ENCODE data around the gene PLXNB1. TPM values are rescaled to one million over a fixed set of nuclear protein-coding genes. Genes with fewer than 3 reads are reported as not detected.

The PLXNB1 gene, protein sequence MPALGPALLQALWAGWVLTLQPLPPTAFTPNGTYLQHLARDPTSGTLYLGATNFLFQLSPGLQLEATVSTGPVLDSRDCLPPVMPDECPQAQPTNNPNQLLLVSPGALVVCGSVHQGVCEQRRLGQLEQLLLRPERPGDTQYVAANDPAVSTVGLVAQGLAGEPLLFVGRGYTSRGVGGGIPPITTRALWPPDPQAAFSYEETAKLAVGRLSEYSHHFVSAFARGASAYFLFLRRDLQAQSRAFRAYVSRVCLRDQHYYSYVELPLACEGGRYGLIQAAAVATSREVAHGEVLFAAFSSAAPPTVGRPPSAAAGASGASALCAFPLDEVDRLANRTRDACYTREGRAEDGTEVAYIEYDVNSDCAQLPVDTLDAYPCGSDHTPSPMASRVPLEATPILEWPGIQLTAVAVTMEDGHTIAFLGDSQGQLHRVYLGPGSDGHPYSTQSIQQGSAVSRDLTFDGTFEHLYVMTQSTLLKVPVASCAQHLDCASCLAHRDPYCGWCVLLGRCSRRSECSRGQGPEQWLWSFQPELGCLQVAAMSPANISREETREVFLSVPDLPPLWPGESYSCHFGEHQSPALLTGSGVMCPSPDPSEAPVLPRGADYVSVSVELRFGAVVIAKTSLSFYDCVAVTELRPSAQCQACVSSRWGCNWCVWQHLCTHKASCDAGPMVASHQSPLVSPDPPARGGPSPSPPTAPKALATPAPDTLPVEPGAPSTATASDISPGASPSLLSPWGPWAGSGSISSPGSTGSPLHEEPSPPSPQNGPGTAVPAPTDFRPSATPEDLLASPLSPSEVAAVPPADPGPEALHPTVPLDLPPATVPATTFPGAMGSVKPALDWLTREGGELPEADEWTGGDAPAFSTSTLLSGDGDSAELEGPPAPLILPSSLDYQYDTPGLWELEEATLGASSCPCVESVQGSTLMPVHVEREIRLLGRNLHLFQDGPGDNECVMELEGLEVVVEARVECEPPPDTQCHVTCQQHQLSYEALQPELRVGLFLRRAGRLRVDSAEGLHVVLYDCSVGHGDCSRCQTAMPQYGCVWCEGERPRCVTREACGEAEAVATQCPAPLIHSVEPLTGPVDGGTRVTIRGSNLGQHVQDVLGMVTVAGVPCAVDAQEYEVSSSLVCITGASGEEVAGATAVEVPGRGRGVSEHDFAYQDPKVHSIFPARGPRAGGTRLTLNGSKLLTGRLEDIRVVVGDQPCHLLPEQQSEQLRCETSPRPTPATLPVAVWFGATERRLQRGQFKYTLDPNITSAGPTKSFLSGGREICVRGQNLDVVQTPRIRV (N-terminal part only)
- 11.2 to 20.0 TPM (median 16.7 TPM) in 5 replicates for total RNA-seq (2022; extraction: Qiagen RNA extraction)

DNA sequence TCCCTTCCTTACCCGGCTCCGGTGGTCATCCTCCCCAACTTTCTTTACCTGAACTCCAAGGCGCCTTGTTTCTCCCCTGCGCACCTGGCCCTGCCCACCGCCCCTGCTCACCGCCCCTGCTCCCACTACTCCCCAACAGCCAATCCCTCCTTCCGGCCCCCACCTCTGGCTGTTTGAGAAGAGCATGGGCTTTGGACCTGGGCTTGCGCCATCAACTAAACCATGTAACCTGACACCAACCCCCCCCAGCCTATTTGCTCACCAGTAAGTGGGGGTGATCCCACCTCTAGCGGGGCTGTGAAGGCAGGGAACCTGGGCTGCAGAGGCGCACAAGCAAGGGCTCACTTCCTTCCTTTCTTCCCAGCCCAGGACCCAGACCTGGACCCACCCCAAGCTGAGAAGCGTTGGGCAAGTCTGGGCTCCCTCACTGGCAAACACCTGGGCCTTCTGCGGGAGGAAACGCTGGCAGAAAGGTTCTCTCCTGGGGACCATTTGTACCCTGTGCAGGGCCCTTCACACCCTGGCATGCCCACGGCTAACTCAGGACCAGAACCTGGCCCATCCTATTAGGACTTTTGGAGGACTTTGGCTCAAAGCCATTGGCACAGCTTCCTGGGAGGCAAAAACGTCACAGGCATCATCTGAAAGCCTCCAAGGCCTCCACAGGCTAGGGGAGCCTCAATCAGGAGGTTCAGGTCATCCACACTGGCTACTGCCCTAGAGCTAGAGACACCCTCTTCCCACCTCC, at the start of gene PLXNB1:
Gene PLXNB1, minus strand, starts transcription at position 127 of the 748 bp plus-strand sequence. CDS start 5,475 bp downstream, outside the sequence.

GRCh38 chr3:48446425-48447193, 16.7 kb upstream of the PLXNB1 start, which contains the start of gene ATRIP:
Gene ATRIP, plus strand, starts transcription at chr3:48446737. Its CDS starts 109 bp downstream, at chr3:48446846.

DNA sequence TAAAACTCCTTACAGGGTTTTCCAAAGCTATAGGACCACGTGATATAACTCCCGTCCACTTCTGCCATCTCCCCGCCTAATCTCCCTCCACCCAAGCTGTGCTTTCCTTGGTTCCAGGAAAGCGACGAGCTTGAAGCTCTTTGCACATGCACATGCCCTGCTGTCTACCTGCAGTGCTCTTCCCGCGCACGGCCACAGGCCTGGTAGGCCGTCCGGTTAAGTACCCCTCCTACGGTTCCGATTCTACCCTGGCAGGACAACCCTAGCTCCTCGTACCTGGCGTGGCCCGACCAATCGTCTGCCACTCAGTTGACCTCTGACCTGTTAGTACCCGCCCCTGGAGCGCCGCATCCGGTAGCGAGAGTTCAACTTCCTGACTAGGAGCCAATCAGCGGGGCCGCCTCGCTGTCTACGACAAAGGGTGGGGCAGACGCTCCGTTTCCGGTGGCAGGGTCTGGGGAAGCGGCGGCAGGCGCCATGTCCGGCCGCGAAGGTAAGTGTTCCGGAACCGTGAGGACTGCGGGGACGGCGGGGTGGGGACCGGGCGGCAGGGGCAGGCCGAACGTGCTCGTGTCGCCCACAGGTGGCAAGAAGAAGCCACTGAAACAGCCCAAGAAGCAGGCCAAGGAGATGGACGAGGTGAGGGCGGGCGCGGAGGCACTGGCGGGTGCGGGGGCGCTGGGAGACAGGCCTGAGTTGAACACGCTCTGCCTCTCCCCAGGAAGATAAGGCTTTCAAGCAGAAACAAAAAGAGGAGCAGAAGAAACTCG, 10.1 kb upstream of the PLXNB1 start, which contains the start of the genes CCDC51 and TMA7:
Gene CCDC51, minus strand, starts transcription at position 300 of the 770 bp plus-strand sequence. CDS start 4,991 bp downstream, outside the sequence.
Gene TMA7, plus strand, starts transcription at position 438 of the 770 bp plus-strand sequence. Its CDS starts 40 bp downstream, at position 478.

DNA sequence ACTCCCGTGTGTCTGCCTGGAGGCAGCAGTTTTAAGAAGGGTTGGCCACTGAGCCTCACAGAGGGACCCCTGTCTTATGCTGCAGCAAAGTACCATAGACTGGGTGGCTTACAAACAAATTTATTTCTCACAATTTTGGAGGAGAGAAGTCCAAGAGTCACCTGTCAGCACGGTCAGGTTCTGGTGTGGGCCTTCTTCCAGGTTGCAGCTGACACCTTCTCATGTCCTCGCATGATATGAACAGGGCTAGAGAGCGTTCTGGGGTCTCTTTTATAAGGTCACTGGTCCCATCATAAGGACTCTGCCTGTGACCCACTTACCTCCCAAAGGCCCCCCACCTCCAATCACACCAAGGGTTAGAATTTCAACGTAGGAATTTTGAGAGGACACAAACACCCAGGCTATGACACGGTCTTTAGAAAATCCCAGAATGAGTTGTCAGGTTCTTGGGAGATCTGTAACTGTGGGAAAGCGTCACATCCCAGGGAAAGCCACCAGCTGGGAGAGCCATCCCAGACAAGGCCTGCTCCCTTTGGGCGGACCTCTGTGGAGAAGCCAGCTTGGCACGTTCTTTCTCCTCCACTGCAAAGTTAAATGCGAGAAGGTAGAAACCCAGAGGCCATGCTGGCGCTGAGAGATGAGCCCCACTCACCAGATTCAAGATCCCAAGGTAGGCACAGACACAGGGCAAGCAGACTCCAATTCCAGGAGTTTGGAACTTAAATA, 58.1 kb downstream of the PLXNB1 start, which contains the start of gene FBXW12:
Gene FBXW12, plus strand, starts transcription at position 569 of the 726 bp plus-strand sequence. CDS start 549 bp downstream, outside the sequence.

Other genes with a start within 250 kb of the PLXNB1 start
- 8.2 to 10.2 TPM (median 9.2 TPM) in 5 replicates for gene CDC25A, start 241.7 kb downstream of the PLXNB1 start, total RNA-seq (2022; extraction: Qiagen RNA extraction)
- 0.13 to 0.15 TPM in 2 of 5 replicates, not detected in the others for gene CAMP, start 206.6 kb downstream of the PLXNB1 start, total RNA-seq (2022; extraction: Qiagen RNA extraction)
- 2.0 to 2.7 TPM (median 2.4 TPM) in 5 replicates for gene ZNF589, start 189.0 kb downstream of the PLXNB1 start, total RNA-seq (2022; extraction: Qiagen RNA extraction)
- gene NME6, start 128.7 kb downstream of the PLXNB1 start, total RNA-seq (2022; extraction: Qiagen RNA extraction) = 21.6 to 26.5 TPM (median 22.3 TPM) in 5 replicates
- gene SPINK8, start 96.4 kb downstream of the PLXNB1 start, total RNA-seq (2022; extraction: Qiagen RNA extraction) = not detected in 5 replicates
- gene FBXW12, start 57.9 kb downstream of the PLXNB1 start, total RNA-seq (2022; extraction: Qiagen RNA extraction) = not detected in 5 replicates
- 24.8 to 28.3 TPM (median 26.7 TPM) in 5 replicates for gene CCDC51, start 10.0 kb upstream of the PLXNB1 start, total RNA-seq (2022; extraction: Qiagen RNA extraction)
- 273 to 468 TPM (median 291 TPM) in 5 replicates for gene TMA7, start 10.2 kb upstream of the PLXNB1 start, total RNA-seq (2022; extraction: Qiagen RNA extraction)
- 7.7 to 8.8 TPM (median 8.4 TPM) in 5 replicates for gene ATRIP, start 16.7 kb upstream of the PLXNB1 start, total RNA-seq (2022; extraction: Qiagen RNA extraction)
- gene SHISA5, start 74.1 kb upstream of the PLXNB1 start, total RNA-seq (2022; extraction: Qiagen RNA extraction) = 95.5 to 137 TPM (median 133 TPM) in 5 replicates
- gene PFKFB4, start 126.7 kb upstream of the PLXNB1 start, total RNA-seq (2022; extraction: Qiagen RNA extraction) = 7.4 to 13.5 TPM (median 10.4 TPM) in 5 replicates
- gene UCN2, start 133.7 kb upstream of the PLXNB1 start, total RNA-seq (2022; extraction: Qiagen RNA extraction) = 4.9 to 8.5 TPM (median 6.9 TPM) in 5 replicates
- 87.7 to 170 TPM (median 128 TPM) in 5 replicates for gene COL7A1, start 165.2 kb upstream of the PLXNB1 start, total RNA-seq (2022; extraction: Qiagen RNA extraction)
- gene UQCRC1, start 179.6 kb upstream of the PLXNB1 start, total RNA-seq (2022; extraction: Qiagen RNA extraction) = 150 to 202 TPM (median 156 TPM) in 5 replicates
- not detected in 5 replicates for gene TMEM89, start 191.7 kb upstream of the PLXNB1 start, total RNA-seq (2022; extraction: Qiagen RNA extraction)
- 10.2 to 17.3 TPM (median 14.0 TPM) in 5 replicates for gene SLC26A6, start 205.4 kb upstream of the PLXNB1 start, total RNA-seq (2022; extraction: Qiagen RNA extraction)
- gene CELSR3, start 232.8 kb upstream of the PLXNB1 start, total RNA-seq (2022; extraction: Qiagen RNA extraction) = 2.7 to 4.4 TPM (median 4.2 TPM) in 5 replicates

Data from A549 treated with dexamethasone at 1 μM for 4 hours (cell line).